ENCODE results near the gene ZNF692. TPM values are rescaled to one million over a fixed set of nuclear protein-coding genes. Genes with fewer than 3 reads are reported as not detected.

Gene ZNF692
- total and polyA plus RNA-seq, 2 donors (not counting 3 experiments of a cell fraction or from before 2014, with no cell fraction given) = 32.6 to 36.6 TPM

DNA sequence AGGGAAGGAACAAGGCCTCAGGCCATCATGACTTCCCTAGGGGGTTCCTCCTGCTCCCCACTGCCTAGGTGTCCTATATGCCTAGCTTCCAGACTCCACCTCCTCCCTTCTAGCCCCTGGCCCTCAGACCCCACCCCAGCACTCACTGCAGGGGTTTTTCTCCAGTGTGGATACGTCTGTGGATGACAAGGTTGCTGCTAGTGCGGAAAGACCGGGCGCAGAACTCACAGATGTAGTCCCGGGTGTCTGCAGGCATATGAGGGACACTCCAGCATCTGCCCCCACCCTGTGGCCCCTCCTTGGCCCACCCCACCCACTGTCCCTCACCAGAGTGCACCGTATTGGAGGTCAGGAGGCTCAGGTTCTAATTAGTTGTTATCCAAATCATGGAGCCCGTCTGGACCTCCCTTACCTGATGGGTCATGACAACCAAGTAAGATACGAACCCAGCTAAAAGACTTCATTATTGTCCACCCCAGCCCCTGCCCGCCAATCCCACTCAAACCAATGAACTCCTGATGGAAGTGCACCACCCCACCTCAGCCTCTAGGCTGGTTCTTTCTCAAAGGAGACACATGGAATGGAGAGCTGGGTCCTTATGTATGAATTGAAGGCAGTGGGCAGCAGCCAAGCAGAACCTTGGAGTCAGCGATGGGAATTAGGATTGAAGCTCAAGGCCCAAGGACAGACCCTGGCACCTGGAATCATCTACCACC, 8.2 kb downstream of the ZNF692 start:
- intact Hi-C loops (cut with micrococcal nuclease) (no loop called here), dilution Hi-C loops (cut with MboI; ENCODE audit: extremely low pct_ligation_motif_present, low sequenced_read_pairs) (no loop called here)
- Histone ChIP-seq H3K9me1 (replicated peaks; ENCODE audit: control insufficient read depth, extremely low read depth, insufficient read depth, low read length) (no peaks in the 10 kb centered on the region), H3K4me1 (ENCODE audit: control insufficient read depth, extremely low read depth, insufficient read depth, low read length) (no peaks in the 10 kb centered on the region), H2AFZ (ENCODE audit: low read depth, low read length) (no peak overlapping the region), H3K9me3 (replicated peaks; ENCODE audit: control insufficient read depth, insufficient read depth, low read length) (no peaks in the 10 kb centered on the region), H3K4me3 (replicated peaks in 1 of 3; ENCODE audit: insufficient read depth in 1 of 3, low read depth in 1 of 3, low read length in 3 of 3) (no peak overlapping the region), H3K27me3 (ENCODE audit: control insufficient read depth in 2 of 2, insufficient read depth in 2 of 2, low read length in 2 of 2) (no peaks in the 10 kb centered on the region), H3K4me2 (ENCODE audit: insufficient read depth, low read length) (no peak overlapping the region), H3K79me2 (ENCODE audit: control insufficient read depth, insufficient read depth, low read length) (no peaks in the 10 kb centered on the region), H3K27ac (ENCODE audit: insufficient read depth, low read depth, low read length) (no peak overlapping the region), H3K9ac (replicated peaks; ENCODE audit: extremely low read depth, insufficient read depth, low read length) (no peak overlapping the region), H4K20me1 (replicated peaks; ENCODE audit: control insufficient read depth, extremely low read depth, insufficient read depth, low read length) (no peaks in the 10 kb centered on the region), H3K36me3 (ENCODE audit: control insufficient read depth in 2 of 2, extremely low read depth in 1 of 2, insufficient read depth in 2 of 2, low read length in 2 of 2) (peaks cover 2 to 31% of the 10 kb centered on the region in 2 experiments)
- ChIA-PET POLR2A (interaction anchor here (1.9 kb wide), 1 partner anchor 13 kb away, joined by 6 read pairs; the partner anchor contains the start of gene ZNF672), CTCF (no interaction called here)
- BruUV-seq (replicated peaks) = no TSS peak
- FAIRE-seq = no peak
- TF ChIP-seq MYC (IDR thresholded peaks at IDR 0.05; ENCODE audit: low read depth, low read length) (no peak), POLR2A (IDR thresholded peaks at IDR 0.05; ENCODE audit: low read depth, low read length) (no peak), POLR2AphosphoS5 (IDR thresholded peaks at IDR 0.05; ENCODE audit: insufficient read depth, low read depth, low read length) (no peak), EZH2 (IDR thresholded peaks at IDR 0.05; ENCODE audit: borderline replicate concordance, low read depth, low read length, severe bottlenecking) (no peak), JUN (IDR thresholded peaks at IDR 0.05; ENCODE audit: borderline replicate concordance, insufficient read depth, insufficient read length, low read depth) (no peak), GATA2 (IDR thresholded peaks at IDR 0.05; ENCODE audit: insufficient read depth, insufficient read length, low read depth, low read length) (no peak), FOS (IDR thresholded peaks at IDR 0.05; ENCODE audit: borderline replicate concordance, insufficient read depth, low read length) (no peak)
- TF ChIP-seq, protein P1, sequence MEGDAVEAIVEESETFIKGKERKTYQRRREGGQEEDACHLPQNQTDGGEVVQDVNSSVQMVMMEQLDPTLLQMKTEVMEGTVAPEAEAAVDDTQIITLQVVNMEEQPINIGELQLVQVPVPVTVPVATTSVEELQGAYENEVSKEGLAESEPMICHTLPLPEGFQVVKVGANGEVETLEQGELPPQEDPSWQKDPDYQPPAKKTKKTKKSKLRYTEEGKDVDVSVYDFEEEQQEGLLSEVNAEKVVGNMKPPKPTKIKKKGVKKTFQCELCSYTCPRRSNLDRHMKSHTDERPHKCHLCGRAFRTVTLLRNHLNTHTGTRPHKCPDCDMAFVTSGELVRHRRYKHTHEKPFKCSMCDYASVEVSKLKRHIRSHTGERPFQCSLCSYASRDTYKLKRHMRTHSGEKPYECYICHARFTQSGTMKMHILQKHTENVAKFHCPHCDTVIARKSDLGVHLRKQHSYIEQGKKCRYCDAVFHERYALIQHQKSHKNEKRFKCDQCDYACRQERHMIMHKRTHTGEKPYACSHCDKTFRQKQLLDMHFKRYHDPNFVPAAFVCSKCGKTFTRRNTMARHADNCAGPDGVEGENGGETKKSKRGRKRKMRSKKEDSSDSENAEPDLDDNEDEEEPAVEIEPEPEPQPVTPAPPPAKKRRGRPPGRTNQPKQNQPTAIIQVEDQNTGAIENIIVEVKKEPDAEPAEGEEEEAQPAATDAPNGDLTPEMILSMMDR (IDR thresholded peaks at IDR 0.05; ENCODE audit: extremely low read depth in 1 of 2, insufficient read depth in 1 of 2, low read depth in 1 of 2, low read length in 2 of 2) = no peak
- TF ChIP-seq, protein P2, sequence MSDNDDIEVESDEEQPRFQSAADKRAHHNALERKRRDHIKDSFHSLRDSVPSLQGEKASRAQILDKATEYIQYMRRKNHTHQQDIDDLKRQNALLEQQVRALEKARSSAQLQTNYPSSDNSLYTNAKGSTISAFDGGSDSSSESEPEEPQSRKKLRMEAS (IDR thresholded peaks at IDR 0.05; ENCODE audit: insufficient read depth, insufficient read length) = no peak
- no peak for DNase-seq (ENCODE audit: low read depth, low spot score)
